ENCODE results near the gene MNDA.

DNA sequence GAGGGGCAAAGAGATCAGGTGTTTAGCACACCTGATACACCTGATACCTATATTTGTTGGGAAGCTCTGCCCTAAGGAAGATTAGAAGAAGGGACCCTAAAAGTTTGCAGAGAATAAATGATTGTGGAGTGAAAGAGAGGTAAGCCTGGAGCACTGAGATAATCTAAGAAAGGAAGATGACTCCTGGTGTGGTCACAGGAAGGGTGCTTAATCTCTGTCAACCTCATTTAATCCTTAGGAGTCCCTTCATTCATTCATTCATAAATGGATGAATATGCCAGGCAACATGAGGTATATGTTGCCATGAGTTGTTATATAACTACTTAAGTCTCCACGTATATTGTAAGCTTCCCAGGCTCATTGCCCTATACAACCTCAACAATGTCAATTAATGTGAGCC lies 16.2 kb upstream of the MNDA start:
- TF ChIP-seq GATA2 (IDR thresholded peaks at IDR 0.05; ENCODE audit: low read depth, low read length), result no peak
- TF ChIP-seq GATA3 (IDR thresholded peaks at IDR 0.05; ENCODE audit: low read depth, low read length), result no peak
